Measurements from ENCODE around the gene YIPF7. TPM values are rescaled to one million over a fixed set of nuclear protein-coding genes. Genes with fewer than 3 reads are reported as not detected.

The YIPF7 gene
- polyA plus RNA-seq, 3 donors: not detected

DNA sequence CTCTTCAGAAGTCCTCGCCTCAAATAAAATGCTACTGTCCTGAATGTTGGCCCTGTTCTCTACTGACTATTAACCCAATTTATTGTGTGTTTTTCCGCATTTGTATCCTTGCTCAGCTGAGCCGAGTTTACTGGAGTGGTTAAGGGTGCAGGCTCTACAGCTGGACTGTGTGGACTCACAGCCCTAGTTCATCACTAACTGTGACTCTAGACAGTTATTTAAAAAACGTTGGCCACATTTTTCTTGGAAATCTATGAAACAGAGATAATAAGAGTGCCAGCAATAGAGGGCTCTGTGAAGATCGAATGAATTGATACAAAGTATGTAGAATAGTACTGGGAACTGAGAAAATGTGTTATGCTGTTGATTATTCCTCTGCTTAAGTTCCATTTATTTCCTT, 23.9 kb upstream of the YIPF7 start:
- Mint-ChIP-seq H3K36me3 (no peaks in the 10 kb centered on the region), H3K4me1 (peaks cover 12% of the 10 kb centered on the region), H3K4me3 (no peak overlapping the region), H3K9me3 (peaks cover 0 to 3% (median 0%) of the 10 kb centered on the region in 7 donors), H3K27ac (no peak overlapping the region), H3K27me3 (ENCODE audit: low read depth in 3 of 3) (peaks cover 6 to 15% (median 6%) of the 10 kb centered on the region in 3 donors)
- H3K4me1 ChIP-seq (ENCODE audit: control insufficient read depth in 1 of 2, insufficient read depth in 2 of 2, low read length in 2 of 2): peaks cover 13 to 22% of the 10 kb centered on the region in 2 donors
- H3K9me3 ChIP-seq (replicated peaks in 1 of 2; ENCODE audit: control insufficient read depth in 1 of 2, insufficient read depth in 1 of 2, low read length in 2 of 2): no peaks in the 10 kb centered on the region
- TF ChIP-seq, protein P1, sequence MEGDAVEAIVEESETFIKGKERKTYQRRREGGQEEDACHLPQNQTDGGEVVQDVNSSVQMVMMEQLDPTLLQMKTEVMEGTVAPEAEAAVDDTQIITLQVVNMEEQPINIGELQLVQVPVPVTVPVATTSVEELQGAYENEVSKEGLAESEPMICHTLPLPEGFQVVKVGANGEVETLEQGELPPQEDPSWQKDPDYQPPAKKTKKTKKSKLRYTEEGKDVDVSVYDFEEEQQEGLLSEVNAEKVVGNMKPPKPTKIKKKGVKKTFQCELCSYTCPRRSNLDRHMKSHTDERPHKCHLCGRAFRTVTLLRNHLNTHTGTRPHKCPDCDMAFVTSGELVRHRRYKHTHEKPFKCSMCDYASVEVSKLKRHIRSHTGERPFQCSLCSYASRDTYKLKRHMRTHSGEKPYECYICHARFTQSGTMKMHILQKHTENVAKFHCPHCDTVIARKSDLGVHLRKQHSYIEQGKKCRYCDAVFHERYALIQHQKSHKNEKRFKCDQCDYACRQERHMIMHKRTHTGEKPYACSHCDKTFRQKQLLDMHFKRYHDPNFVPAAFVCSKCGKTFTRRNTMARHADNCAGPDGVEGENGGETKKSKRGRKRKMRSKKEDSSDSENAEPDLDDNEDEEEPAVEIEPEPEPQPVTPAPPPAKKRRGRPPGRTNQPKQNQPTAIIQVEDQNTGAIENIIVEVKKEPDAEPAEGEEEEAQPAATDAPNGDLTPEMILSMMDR (IDR thresholded peaks at IDR 0.05): no peak
- H3K27me3 ChIP-seq (ENCODE audit: control insufficient read depth in 2 of 2, insufficient read depth in 2 of 2, low read length in 2 of 2): peaks cover 0 to 3% of the 10 kb centered on the region in 2 donors
- no peak overlapping the region for H3K4me2 ChIP-seq (replicated peaks; ENCODE audit: extremely low read depth, low read length, poor library complexity, severe bottlenecking)
- H3K36me3 ChIP-seq (replicated peaks in 1 of 2; ENCODE audit: control insufficient read depth in 1 of 2, insufficient read depth in 2 of 2, low read length in 2 of 2): no peaks in the 10 kb centered on the region
- WGBS (ENCODE audit: insufficient coverage): no CpG with 5 or more reads among the region's 5 CpGs
- H3K79me2 ChIP-seq (ENCODE audit: insufficient read depth, low read length): peaks cover 23% of the 10 kb centered on the region
- no peak for DNase-seq
- no peaks in the 10 kb centered on the region for H4K20me1 ChIP-seq (ENCODE audit: insufficient read depth, low read length)
- no peak overlapping the region for H2AFZ ChIP-seq (ENCODE audit: insufficient read depth, low read depth, low read length, poor library complexity, severe bottlenecking)
- intact Hi-C loops (cut with micrococcal nuclease): no loop called here
- no peak overlapping the region for H3K4me3 ChIP-seq (replicated peaks in 1 of 3; ENCODE audit: low read depth in 2 of 3, low read length in 3 of 3)
- no peak overlapping the region for H3K9ac ChIP-seq (ENCODE audit: insufficient read depth, low read length, poor library complexity, severe bottlenecking)
- H3K27ac ChIP-seq (ENCODE audit: low read depth in 1 of 2, low read length in 2 of 2): no peak overlapping the region

DNA sequence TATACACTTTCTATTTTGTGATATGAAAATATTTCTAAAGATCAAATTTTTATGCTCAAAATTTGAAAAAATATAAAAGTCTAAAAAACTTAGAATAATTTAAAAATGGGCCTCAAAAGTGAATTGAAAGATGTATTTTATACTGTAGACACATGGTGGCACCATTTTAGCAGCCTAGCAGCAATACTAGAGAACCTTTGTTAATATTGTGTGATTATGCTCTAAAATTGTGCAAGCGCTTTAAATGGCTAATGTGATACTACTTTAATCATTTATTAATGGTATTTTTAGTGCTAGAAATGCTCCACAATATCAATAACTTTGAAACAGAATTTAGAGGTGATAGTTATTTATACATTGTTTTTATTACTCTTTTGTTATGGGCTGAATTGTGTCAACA, 23.0 kb upstream of the YIPF7 start:
- no peak overlapping the region for H3K9ac ChIP-seq (ENCODE audit: insufficient read depth, low read length, poor library complexity, severe bottlenecking)
- H3K4me2 ChIP-seq (replicated peaks; ENCODE audit: extremely low read depth, low read length, poor library complexity, severe bottlenecking): no peak overlapping the region
- Mint-ChIP-seq H3K4me1 (peaks cover 10% of the 10 kb centered on the region), H3K36me3 (no peaks in the 10 kb centered on the region), H3K9me3 (peaks cover 0 to 3% (median 0%) of the 10 kb centered on the region in 7 donors), H3K27me3 (ENCODE audit: low read depth in 3 of 3) (peaks cover 6 to 15% (median 6%) of the 10 kb centered on the region in 3 donors), H3K4me3 (no peak overlapping the region), H3K27ac (no peak overlapping the region)
- TF ChIP-seq, protein P1 (IDR thresholded peaks at IDR 0.05): no peak
- DNase-seq: no peak
- peaks cover 11 to 14% of the 10 kb centered on the region in 2 donors for H3K4me1 ChIP-seq (ENCODE audit: control insufficient read depth in 1 of 2, insufficient read depth in 2 of 2, low read length in 2 of 2)
- peaks cover 0 to 3% of the 10 kb centered on the region in 2 donors for H3K27me3 ChIP-seq (ENCODE audit: control insufficient read depth in 2 of 2, insufficient read depth in 2 of 2, low read length in 2 of 2)
- no peaks in the 10 kb centered on the region for H4K20me1 ChIP-seq (ENCODE audit: insufficient read depth, low read length)
- H2AFZ ChIP-seq (ENCODE audit: insufficient read depth, low read depth, low read length, poor library complexity, severe bottlenecking): no peak overlapping the region
- H3K36me3 ChIP-seq (replicated peaks in 1 of 2; ENCODE audit: control insufficient read depth in 1 of 2, insufficient read depth in 2 of 2, low read length in 2 of 2): no peaks in the 10 kb centered on the region
- no peak overlapping the region for H3K27ac ChIP-seq (ENCODE audit: low read depth in 1 of 2, low read length in 2 of 2)
- H3K4me3 ChIP-seq (replicated peaks in 1 of 3; ENCODE audit: low read depth in 2 of 3, low read length in 3 of 3): no peak overlapping the region
- intact Hi-C loops (cut with micrococcal nuclease): no loop called here
- H3K79me2 ChIP-seq (ENCODE audit: insufficient read depth, low read length): peaks cover 14% of the 10 kb centered on the region
- no CpG with 5 or more reads among the region's 1 CpG for WGBS (ENCODE audit: insufficient coverage)
- H3K9me3 ChIP-seq (replicated peaks in 1 of 2; ENCODE audit: control insufficient read depth in 1 of 2, insufficient read depth in 1 of 2, low read length in 2 of 2): no peaks in the 10 kb centered on the region
